ENCODE measurements around the gene PTER.

The PTER gene

DNA sequence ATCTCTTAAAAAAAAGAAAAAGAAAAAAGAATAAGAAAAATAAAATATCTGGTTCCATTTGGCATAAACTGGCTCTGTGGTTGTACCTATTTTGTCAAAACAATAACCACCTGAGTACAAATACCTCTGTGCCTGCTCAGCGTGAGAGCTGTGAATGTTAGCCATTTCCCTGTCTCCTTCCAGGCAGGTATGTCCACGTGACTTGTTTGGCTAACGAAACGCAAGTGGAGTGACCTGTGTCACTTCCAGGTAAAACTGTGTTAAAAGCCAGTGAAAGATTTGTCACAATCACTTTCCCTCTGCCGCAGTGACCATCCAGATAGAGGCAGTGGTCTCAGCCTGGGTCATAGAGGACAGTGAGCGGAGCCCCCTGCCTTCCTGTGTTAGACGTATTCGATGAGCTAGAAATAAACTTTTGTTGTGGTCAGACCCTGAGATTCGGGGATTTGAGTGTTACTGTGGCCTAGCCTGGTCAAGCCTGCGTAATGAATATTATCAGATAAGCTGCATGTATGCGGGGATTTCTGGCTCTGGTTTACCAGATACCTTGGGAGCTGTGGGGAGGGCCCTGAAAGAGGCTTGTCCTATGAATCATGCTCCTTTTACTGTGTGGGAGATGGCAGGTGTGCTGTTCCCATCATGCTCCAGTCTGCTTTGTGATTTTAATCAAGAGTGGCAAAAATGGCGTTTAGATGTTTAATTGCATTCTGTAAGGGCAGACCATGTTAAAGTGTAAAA lies 3.8 kb downstream of the PTER start:
- Histone ChIP-seq H3K4me1 (no peaks in the 10 kb centered on the region), H3K9me3 (no peaks in the 10 kb centered on the region), H3K27me3 (peaks cover 2% of the 10 kb centered on the region; the same call in 1 of the 2 replicates), H3K36me3 (no peaks in the 10 kb centered on the region), H3K4me3 (ENCODE audit: low read depth, low read length) (no peak overlapping the region)
- no peak for TF ChIP-seq CTCF (IDR thresholded peaks at IDR 0.05; ENCODE audit: low read depth, low read length)
- DNase-seq = no peak

DNA sequence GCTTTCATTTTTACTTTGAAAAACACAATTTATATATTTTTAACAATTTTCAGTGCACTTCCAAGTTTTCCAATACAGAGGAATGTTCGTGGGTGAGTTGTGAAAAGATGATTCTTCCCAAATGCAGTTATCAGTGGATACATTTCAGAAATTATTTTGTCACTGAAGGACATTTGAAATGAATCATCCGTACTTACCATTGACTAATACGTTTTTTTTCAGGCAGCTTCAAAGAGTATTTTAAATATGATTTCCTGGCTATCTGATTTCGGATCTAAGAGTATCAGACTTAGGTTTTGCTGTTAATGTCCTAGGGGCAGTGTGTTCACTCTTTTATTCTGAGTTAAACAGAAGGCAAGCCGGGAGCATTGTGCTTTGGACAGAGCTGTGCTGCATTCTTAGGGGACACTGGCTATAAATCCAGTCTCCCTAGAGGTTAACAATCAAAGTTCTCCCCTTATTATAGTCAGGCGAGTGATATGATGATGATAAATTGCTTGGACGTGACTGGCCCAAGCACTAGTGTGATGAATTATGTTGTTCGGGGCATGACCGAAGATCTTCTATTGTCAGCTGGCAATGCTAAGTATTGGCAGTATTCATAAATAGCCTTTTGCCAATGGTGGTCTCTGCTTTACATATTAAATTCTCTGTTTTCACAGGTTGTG lies 4.5 kb downstream of the PTER start:
- no peak for DNase-seq
- H3K9me3 ChIP-seq = no peaks in the 10 kb centered on the region
- TF ChIP-seq CTCF (IDR thresholded peaks at IDR 0.05; ENCODE audit: low read depth, low read length) = no peak
- H3K27me3 ChIP-seq = peaks cover 2% of the 10 kb centered on the region; the same call in 1 of the 2 replicates
- H3K4me1 ChIP-seq = no peaks in the 10 kb centered on the region
- H3K4me3 ChIP-seq (ENCODE audit: low read depth, low read length) = no peak overlapping the region
- H3K36me3 ChIP-seq = no peaks in the 10 kb centered on the region

DNA sequence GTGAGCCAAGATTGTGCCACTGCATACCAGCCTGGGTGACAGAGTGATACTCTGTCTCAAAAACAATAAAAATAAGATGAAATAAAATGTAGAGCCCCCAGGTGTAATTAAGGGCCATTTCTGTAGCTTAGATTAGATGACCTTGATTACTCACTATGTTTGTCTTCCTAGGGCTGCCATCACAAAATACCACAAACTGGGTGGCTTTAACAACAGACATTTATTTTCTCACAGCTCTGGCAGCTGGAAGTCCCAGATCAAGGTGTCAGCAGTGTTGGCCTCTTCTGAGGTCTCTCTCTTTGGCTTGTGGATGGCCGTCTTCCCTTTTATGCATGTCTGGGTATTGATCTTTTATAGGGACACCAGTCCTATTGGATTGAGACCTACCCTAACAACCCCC lies 6.1 kb downstream of the PTER start:
- H3K4me1 ChIP-seq = no peaks in the 10 kb centered on the region
- H3K4me3 ChIP-seq (ENCODE audit: low read depth, low read length) = no peak overlapping the region
- no peak for DNase-seq
- H3K9me3 ChIP-seq = no peaks in the 10 kb centered on the region
- peaks cover 2% of the 10 kb centered on the region; the same call in 1 of the 2 replicates for H3K27me3 ChIP-seq
- no peak for TF ChIP-seq CTCF (IDR thresholded peaks at IDR 0.05; ENCODE audit: low read depth, low read length)
- no peaks in the 10 kb centered on the region for H3K36me3 ChIP-seq

GRCh38 chr10:16445770-16446469 lies 9.1 kb downstream of the PTER start:
- H3K4me1 ChIP-seq = no peaks in the 10 kb centered on the region
- H3K36me3 ChIP-seq = no peaks in the 10 kb centered on the region
- TF ChIP-seq CTCF (IDR thresholded peaks at IDR 0.05; ENCODE audit: low read depth, low read length) = no peak
- H3K27me3 ChIP-seq = no peaks in the 10 kb centered on the region
- DNase-seq = no peak
- H3K9me3 ChIP-seq = no peaks in the 10 kb centered on the region
- H3K4me3 ChIP-seq (ENCODE audit: low read depth, low read length) = no peak overlapping the region

GRCh38 chr10:16449454-16449853 lies 12.6 kb downstream of the PTER start:
- H3K4me1 ChIP-seq = no peaks in the 10 kb centered on the region

More at GRCh38 chr10:16449454-16449853, 12.6 kb downstream of the PTER start:
- no peaks in the 10 kb centered on the region for H3K27me3 ChIP-seq
- H3K36me3 ChIP-seq = no peaks in the 10 kb centered on the region
- H3K9me3 ChIP-seq = no peaks in the 10 kb centered on the region
- no peak overlapping the region for H3K4me3 ChIP-seq (ENCODE audit: low read depth, low read length)
- TF ChIP-seq CTCF (IDR thresholded peaks at IDR 0.05; ENCODE audit: low read depth, low read length) = no peak
- DNase-seq = no peak
